SK-N-SH (cell line): ENCODE measurements around the gene ZCCHC3.

Source experiments
- EP300 ChIP-seq, 2 experiments: IDR thresholded peaks; 2 replicates each; pipeline versions ENCODE4 v1.4.0 to v1.6.1; 2012; ENCODE audit warnings: borderline replicate concordance in 1 of 2, low read depth in 1 of 2, low read length in 1 of 2
- FOXJ3 ChIP-seq: sonication (generic); formaldehyde crosslinking; IDR thresholded peaks from 2 replicates; pipeline ENCODE4 v1.5.1; 2020; ENCODE audit warnings: mild to moderate bottlenecking, missing genetic modification reagents
- TEAD4 ChIP-seq: IDR thresholded peaks from 2 replicates; pipeline ENCODE4 v1.4.0; 2012; ENCODE audit warnings: mild to moderate bottlenecking, borderline replicate concordance; ENCODE audit not compliant: insufficient read depth
- TF ChIP-seq, protein P1 (sequence below): fragments of 200-600 bp; sonication (generic); IDR thresholded peaks from 2 replicates; pipeline ENCODE4 v1.6.1; 2017; ENCODE audit warnings: antibody characterized with exemption, mild to moderate bottlenecking, moderate library complexity

GRCh38 chr20:341682-342081 lies 44.3 kb downstream of the ZCCHC3 start:
- TF ChIP-seq, protein P1, sequence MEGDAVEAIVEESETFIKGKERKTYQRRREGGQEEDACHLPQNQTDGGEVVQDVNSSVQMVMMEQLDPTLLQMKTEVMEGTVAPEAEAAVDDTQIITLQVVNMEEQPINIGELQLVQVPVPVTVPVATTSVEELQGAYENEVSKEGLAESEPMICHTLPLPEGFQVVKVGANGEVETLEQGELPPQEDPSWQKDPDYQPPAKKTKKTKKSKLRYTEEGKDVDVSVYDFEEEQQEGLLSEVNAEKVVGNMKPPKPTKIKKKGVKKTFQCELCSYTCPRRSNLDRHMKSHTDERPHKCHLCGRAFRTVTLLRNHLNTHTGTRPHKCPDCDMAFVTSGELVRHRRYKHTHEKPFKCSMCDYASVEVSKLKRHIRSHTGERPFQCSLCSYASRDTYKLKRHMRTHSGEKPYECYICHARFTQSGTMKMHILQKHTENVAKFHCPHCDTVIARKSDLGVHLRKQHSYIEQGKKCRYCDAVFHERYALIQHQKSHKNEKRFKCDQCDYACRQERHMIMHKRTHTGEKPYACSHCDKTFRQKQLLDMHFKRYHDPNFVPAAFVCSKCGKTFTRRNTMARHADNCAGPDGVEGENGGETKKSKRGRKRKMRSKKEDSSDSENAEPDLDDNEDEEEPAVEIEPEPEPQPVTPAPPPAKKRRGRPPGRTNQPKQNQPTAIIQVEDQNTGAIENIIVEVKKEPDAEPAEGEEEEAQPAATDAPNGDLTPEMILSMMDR = no peak
- TF ChIP-seq FOXJ3 = no peak
- no peak for TF ChIP-seq EP300 (IDR thresholded peaks at IDR 0.05; ENCODE audit: borderline replicate concordance in 1 of 2, low read depth in 1 of 2, low read length in 1 of 2)
- no peak for TF ChIP-seq TEAD4
